HFF-Myc (cell line): Measurements from ENCODE around the gene RAB27A.
A peak's percentile ranks its signal among the peaks of the same experiment; 100 is the strongest.
"Not testable (repeated sequence)": the region's sequence is repeated elsewhere in the genome, so short reads cannot be mapped to it uniquely, and the experiment has no call there.

ENCODE experiments used
- DNase-seq: peaks from one replicate; pipeline ENCODE4 v3.0.0-alpha.2; 2011; ENCODE audit warnings: low read depth; ENCODE audit errors: extremely low read depth
- H3K4me3 ChIP-seq: replicated peaks from 2 replicates; pipeline ENCODE4 v1.5.1; 2011; ENCODE audit warnings: low read depth, mild to moderate bottlenecking, control low read depth, low read length
- TF ChIP-seq, protein P1 (sequence below): IDR thresholded peaks from 2 replicates; pipeline ENCODE4 v1.5.1; 2012; ENCODE audit warnings: mild to moderate bottlenecking, low read depth, low read length, control low read depth; ENCODE audit errors: missing control alignments

RAB27A gene

GRCh38 chr15:55250392-55250791, 39.2 kb downstream of the RAB27A start:
- peak; percentile 22 for DNase-seq
- no peak overlapping the region for H3K4me3 ChIP-seq
- TF ChIP-seq, protein P1, sequence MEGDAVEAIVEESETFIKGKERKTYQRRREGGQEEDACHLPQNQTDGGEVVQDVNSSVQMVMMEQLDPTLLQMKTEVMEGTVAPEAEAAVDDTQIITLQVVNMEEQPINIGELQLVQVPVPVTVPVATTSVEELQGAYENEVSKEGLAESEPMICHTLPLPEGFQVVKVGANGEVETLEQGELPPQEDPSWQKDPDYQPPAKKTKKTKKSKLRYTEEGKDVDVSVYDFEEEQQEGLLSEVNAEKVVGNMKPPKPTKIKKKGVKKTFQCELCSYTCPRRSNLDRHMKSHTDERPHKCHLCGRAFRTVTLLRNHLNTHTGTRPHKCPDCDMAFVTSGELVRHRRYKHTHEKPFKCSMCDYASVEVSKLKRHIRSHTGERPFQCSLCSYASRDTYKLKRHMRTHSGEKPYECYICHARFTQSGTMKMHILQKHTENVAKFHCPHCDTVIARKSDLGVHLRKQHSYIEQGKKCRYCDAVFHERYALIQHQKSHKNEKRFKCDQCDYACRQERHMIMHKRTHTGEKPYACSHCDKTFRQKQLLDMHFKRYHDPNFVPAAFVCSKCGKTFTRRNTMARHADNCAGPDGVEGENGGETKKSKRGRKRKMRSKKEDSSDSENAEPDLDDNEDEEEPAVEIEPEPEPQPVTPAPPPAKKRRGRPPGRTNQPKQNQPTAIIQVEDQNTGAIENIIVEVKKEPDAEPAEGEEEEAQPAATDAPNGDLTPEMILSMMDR, result no peak

- not testable (repeated sequence) for H3K4me3 ChIP-seq, DNase-seq
These were observed 39.7 kb downstream of the RAB27A start for GRCh38 chr15:55249885-55250284.

- no peak for DNase-seq
- H3K4me3 ChIP-seq, result no peak overlapping the region
- TF ChIP-seq, protein P1, result no peak
These were observed 40.7 kb downstream of the RAB27A start for GRCh38 chr15:55248895-55249294.

GRCh38 chr15:55247766-55248427, 41.7 kb downstream of the RAB27A start:
- no peak overlapping the region for H3K4me3 ChIP-seq
- TF ChIP-seq, protein P1, result no peak
- DNase-seq, result no peak

DNA sequence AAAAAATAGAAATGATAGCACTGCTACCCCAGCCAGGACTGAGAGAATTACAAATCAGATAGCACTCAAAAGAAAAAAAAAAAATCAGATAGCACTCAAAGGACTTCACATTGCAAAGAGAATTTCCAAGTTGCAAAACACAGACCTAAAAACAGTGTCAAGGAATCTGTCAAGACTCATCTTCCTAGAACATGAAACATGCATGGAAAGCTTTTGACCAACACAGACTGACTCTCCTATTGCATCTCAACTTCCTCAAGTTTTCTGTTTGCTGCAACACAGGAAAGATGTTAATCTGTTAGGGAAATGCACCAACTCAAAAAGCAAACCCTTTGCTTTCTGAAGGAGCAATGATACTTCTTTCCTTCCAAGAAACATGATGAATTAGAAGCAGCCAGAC, 42.3 kb downstream of the RAB27A start:
- no peak overlapping the region for H3K4me3 ChIP-seq
- TF ChIP-seq, protein P1, result no peak
- no peak for DNase-seq

DNA sequence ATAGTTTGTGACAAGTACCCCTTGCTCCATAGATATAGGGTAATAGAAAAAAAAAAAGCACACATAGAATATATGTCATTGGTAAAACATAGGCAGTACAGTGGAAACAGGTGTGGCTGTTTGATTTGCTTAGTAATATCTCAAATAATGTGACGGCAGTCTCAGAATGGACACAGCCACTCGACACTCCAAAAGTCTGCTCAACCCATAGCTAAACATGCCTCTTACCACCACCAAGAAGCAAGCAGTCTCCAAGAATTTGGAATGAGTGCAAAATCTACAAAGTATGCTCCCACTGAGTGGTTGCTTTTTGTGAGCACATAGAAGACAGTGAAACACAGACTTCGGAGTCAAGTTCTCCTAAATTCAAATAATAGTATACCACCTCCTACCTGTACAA, 43.0 kb downstream of the RAB27A start:
- no peak for DNase-seq
- TF ChIP-seq, protein P1, result no peak

DNA sequence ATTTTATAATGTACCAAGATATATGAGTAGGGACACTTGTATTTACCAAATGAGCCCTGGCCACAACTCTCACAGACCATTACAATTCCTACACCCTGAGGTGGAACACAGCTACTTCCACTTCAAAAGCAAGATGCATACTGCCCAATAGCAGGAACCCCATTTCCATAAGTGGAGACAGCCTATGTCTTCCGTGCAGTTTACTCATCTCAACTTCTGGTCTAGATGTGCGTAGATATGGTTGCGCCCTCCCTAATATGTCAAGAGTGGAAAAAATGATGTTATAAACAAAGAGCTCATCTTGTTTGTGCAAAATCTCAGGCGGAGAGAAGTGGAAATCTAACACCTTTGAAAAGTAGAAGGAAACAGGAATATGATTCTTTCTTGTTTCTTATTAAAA, 44.6 kb downstream of the RAB27A start:
- H3K4me3 ChIP-seq, result no peak overlapping the region
- TF ChIP-seq, protein P1, result no peak
- no peak for DNase-seq

More for the DNA sequence above, 43.0 kb downstream of the RAB27A start:
- H3K4me3 ChIP-seq, result no peak overlapping the region
